RWPE2 (cell line): Measurements from ENCODE around the gene RPTOR.

Experiments
- ATAC-seq: fragments of 200-7000 bp; cut with Tn5 transposase; 3 replicates; pipeline ENCODE4 v1.9.1; 2021; ENCODE audit warnings: low read depth
- DNase-seq: peaks from one replicate; pipeline ENCODE4 v3.0.0-alpha.2; 2020; ENCODE audit warnings: low spot score
- H3K27ac ChIP-seq: fragments of 450-650 bp; 2 replicates; pipeline ENCODE4 v1.5.1; 2017; ENCODE audit warnings: mild to moderate bottlenecking; ENCODE audit not compliant: poor library complexity, severe bottlenecking
- H3K27me3 ChIP-seq: fragments of 250-450 bp; sonication (Bioruptor Pico); 2 replicates; pipeline ENCODE4 v1.5.1; 2021; ENCODE audit warnings: mild to moderate bottlenecking, moderate library complexity; ENCODE audit not compliant: insufficient read depth, poor library complexity, severe bottlenecking
- H3K36me3 ChIP-seq: fragments of 250-450 bp; sonication (Bioruptor Pico); 2 replicates; pipeline ENCODE4 v1.5.1; 2020; ENCODE audit warnings: low read depth, mild to moderate bottlenecking, moderate library complexity
- H3K4me1 ChIP-seq: fragments of 250-450 bp; sonication (Bioruptor Pico); 2 replicates; pipeline ENCODE4 v1.5.1; 2021; ENCODE audit warnings: mild to moderate bottlenecking, moderate library complexity; ENCODE audit not compliant: insufficient read depth, poor library complexity, severe bottlenecking
- H3K4me3 ChIP-seq: fragments of 250-450 bp; sonication (Bioruptor Pico); 2 replicates; pipeline ENCODE4 v1.5.1; 2021; ENCODE audit warnings: mild to moderate bottlenecking, moderate library complexity; ENCODE audit not compliant: severe bottlenecking
- H3K9me3 ChIP-seq: fragments of 250-450 bp; sonication (Bioruptor Pico); 2 replicates; pipeline ENCODE4 v1.5.1; 2021; ENCODE audit warnings: mild to moderate bottlenecking, moderate library complexity; ENCODE audit not compliant: severe bottlenecking
- TF ChIP-seq, protein P1 (sequence below): fragments of 450-650 bp; IDR thresholded peaks from one replicate; pipeline ENCODE4 v1.5.1; 2017; ENCODE audit warnings: mild to moderate bottlenecking, moderate library complexity; ENCODE audit not compliant: poor library complexity, severe bottlenecking

RPTOR gene

DNA sequence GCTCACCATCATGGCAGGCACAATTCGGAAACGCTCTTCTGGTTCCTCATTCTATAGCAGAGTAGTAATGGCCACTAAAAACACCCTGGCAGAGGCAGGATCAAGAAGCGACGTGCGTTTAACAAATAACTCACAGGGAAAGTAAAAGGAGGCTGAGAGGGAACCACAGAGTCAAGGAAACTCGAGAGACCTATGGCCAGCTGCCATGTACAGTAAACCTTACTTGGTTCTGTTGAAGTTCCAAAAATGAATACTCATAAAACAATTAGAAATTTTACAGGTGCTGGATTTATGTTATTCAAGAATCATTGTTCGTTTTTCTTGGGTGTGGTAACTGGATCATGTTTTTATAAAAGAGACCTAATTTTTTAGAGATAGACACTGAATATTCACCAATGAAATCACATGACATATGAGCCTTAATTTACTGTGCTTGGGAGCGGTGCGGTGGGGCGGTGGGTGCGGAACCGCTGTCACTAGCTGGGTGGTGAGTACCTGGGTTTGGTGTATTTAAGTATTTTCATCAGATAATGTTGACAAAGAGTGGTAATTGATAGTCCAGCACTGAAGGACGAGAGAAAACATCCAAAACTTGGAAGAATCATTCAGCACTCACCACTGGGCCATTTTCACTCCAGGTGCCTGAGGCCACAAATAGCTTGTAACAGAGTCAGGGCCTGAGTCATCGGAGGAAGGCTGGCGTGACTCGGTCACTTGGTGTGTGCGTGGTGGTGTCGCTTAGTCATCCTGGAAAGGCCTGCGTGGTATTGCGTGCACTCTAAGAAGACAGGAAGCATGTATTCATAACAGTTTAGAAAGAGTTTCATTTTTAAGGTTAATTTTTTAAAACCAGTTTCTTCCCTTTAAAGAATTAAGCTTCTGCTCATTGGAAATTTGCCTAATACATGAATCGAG is 311.6 kb downstream of the RPTOR start:
- DNase-seq: peak; percentile 97
- TF ChIP-seq, protein P1, sequence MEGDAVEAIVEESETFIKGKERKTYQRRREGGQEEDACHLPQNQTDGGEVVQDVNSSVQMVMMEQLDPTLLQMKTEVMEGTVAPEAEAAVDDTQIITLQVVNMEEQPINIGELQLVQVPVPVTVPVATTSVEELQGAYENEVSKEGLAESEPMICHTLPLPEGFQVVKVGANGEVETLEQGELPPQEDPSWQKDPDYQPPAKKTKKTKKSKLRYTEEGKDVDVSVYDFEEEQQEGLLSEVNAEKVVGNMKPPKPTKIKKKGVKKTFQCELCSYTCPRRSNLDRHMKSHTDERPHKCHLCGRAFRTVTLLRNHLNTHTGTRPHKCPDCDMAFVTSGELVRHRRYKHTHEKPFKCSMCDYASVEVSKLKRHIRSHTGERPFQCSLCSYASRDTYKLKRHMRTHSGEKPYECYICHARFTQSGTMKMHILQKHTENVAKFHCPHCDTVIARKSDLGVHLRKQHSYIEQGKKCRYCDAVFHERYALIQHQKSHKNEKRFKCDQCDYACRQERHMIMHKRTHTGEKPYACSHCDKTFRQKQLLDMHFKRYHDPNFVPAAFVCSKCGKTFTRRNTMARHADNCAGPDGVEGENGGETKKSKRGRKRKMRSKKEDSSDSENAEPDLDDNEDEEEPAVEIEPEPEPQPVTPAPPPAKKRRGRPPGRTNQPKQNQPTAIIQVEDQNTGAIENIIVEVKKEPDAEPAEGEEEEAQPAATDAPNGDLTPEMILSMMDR: no peak
- Histone ChIP-seq H3K4me1 (peaks cover 56% of the 10 kb centered on the region), H3K27ac (peak overlapping the region; percentile 96), H3K36me3 (peaks cover 25% of the 10 kb centered on the region), H3K9me3 (no peaks in the 10 kb centered on the region), H3K27me3 (no peaks in the 10 kb centered on the region), H3K4me3 (no peak overlapping the region)
- peak; percentile 90 for ATAC-seq

DNA sequence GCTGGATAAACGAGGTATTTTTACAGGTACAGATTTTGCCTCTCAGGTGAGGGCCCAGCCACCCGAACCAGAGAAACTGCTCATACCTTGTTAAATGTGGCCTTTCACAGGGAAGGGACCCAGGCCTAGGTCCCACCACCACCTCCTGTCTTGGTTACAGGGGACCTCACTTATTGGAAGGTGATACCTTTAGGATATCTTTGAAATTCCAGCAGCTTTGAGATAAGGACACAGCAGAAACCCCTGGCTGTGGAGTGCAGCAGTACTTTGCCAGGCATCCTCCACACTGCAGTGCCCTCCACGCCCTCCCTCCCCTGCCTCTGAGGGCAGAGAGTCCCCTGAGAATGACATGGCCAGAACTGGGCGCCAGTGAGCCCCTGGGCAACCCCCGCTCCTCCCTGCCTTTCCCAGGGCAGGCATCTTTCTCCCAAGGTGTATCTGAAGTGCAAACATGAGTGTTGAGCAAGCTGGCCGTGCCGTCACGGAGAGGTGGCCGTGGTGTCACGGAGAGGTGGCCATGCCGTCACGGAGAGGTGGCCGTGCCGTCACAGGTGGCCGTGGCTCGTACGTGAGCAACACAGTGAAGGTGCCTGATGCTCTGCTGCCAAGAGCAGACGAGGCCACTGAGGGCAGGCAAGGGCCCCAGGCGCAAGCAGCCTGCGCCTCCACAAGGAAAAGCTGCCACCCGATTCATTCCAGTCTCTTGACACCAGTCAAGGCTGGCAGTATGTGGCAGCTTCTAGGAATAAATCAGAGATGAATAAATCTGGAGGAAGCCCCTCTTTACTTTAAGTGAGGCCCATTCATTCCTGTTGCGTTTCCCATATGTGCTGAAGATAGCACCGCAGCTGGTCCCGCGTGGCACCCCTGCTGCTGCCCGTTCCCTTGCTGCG is 312.5 kb downstream of the RPTOR start:
- DNase-seq: peak; percentile 61
- no peaks in the 10 kb centered on the region for H3K9me3 ChIP-seq
- no peak for ATAC-seq
- no peak overlapping the region for H3K4me3 ChIP-seq
- TF ChIP-seq, protein P1: no peak
- peaks cover 29% of the 10 kb centered on the region for H3K36me3 ChIP-seq
- H3K27ac ChIP-seq: peak overlapping the region; percentile 96
- no peaks in the 10 kb centered on the region for H3K27me3 ChIP-seq
- peaks cover 58% of the 10 kb centered on the region for H3K4me1 ChIP-seq

DNA sequence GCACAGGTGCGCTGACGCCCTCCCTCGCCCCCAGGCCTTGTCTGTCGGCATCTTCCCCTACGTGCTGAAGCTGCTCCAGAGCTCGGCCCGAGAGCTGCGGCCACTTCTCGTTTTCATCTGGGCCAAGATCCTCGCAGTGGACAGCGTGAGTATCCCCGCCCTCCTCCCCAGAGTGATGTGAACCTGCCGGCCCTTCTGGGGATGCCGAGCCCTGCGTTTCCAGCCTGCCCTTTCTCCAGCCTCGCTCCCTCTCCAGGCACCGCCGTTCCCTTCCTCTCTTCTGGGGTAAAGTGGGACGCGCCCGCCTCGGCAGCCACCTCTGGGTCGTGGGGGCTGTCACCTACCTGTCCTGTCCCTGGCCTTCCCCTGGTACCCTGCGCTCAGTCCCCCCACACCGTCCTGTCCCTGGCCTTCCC is 313.1 kb downstream of the RPTOR start:
- Histone ChIP-seq H3K27me3 (no peaks in the 10 kb centered on the region), H3K4me1 (peaks cover 60% of the 10 kb centered on the region), H3K36me3 (peaks cover 29% of the 10 kb centered on the region), H3K4me3 (no peak overlapping the region), H3K9me3 (no peaks in the 10 kb centered on the region), H3K27ac (peak overlapping the region; percentile 96)
- ATAC-seq (no peak), DNase-seq (peak; percentile 71)
- TF ChIP-seq, protein P1: no peak

DNA sequence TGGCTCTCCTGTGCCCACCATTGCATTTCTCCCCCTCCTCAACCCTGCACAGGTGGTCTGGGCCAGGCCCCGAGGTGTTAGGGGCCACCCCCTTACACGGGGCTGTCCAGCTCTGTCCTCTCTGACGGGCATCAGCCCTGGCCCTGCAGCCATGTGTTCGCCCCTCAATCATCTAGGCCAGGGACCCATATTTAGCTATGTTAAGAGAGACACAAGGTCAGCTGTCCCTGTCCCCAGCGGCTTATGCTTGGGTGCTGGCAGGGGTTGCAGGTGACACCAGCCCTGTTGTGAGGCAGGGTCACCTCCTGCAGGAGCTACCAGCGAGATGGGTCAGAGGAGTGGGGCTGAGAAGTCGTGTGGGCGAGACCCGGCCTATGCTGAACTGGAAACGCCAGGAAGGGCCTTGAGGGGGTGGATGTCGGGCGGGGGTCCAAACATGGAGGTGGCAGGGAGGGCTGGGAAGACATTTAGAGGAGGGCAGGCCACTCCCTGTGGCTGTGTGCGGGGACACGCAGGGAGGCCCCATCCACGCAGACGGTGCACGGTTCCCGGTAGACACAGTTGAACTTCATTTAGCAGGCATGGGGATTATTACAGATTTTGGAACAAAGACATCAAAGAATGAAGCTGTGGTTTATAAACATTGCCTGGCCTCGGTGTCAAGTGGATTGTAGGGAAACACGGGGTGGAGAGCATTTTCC is 313.8 kb downstream of the RPTOR start:
- no peaks in the 10 kb centered on the region for H3K9me3 ChIP-seq
- DNase-seq: peak; percentile 53
- H3K4me3 ChIP-seq: no peak overlapping the region
- no peaks in the 10 kb centered on the region for H3K27me3 ChIP-seq
- H3K4me1 ChIP-seq: peaks cover 57% of the 10 kb centered on the region
- no peak for ATAC-seq
- TF ChIP-seq, protein P1: no peak
- H3K36me3 ChIP-seq: peaks cover 29% of the 10 kb centered on the region
- H3K27ac ChIP-seq: peak overlapping the region; percentile 96
